DLD1 (cell line): ENCODE measurements around the gene HACE1.

ENCODE experiments used
- in situ Hi-C: cut with HindIII; loops from 2 replicates; pipeline ENCODE4 v1.10.0; 2017; ENCODE audit warnings: low sequenced_read_pairs

The HACE1 gene

DNA sequence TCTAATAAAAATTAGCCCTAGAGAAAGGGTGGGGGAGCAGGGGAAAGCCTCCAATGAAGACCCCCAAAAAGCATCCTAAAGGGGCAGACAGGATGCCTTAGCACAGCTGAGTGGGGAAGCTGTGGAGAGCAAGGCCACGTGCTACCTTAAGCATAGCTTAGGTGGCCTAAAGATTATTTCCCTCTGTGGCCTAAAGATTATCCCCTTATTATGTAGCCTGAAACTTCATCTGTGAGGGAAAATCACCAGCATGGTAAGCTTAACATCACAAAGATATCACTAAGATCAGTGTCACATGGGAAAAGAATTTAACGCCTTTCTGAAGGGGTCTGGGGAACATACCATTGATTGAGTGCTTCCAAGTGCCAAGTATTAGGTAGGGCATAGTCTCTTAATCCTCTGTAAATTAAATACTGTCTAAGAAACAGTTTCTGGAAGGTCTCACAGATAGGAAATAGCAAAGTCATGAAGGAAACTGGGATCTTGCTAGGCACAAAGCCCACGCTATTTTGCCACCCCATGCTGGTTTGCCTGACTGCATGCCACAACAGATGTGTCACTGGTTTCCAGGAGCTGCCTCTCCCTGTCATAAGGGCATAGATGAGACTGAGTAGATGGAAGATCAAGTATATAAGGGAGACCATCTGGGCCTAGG is 170.0 kb downstream of the HACE1 start:
- in situ Hi-C loops: no loop called here

DNA sequence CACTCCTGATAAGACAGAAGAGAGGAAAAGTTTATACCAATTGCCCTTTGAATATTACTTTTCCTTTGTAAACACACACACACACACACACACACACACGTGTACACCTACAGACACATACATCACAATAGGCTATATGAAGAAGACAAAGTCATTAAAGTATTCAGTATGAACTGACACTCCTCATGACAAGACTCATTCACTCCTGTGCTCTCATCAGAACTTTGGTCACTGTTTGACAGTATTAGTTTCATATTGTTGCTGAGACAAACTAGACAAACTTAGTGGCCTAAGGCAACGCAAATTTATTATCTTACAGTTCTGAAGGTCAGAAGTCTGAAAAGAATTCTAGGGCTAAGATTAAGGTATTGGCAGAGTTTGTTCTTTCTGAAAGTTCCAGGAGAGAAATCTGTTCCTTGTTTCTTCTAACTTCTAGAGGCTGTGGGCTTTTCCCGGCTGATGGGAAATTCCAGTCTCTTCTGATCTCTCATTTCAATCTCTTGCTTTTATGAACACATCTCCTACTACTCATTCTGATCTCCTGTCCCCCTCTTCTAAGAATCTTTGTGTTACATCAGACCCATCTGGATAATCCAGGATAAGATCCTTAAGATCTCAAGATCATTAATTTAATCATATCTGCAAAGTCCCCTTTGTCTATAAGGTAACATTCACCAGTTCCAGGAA is 171.3 kb downstream of the HACE1 start:
- in situ Hi-C loops: no loop called here

DNA sequence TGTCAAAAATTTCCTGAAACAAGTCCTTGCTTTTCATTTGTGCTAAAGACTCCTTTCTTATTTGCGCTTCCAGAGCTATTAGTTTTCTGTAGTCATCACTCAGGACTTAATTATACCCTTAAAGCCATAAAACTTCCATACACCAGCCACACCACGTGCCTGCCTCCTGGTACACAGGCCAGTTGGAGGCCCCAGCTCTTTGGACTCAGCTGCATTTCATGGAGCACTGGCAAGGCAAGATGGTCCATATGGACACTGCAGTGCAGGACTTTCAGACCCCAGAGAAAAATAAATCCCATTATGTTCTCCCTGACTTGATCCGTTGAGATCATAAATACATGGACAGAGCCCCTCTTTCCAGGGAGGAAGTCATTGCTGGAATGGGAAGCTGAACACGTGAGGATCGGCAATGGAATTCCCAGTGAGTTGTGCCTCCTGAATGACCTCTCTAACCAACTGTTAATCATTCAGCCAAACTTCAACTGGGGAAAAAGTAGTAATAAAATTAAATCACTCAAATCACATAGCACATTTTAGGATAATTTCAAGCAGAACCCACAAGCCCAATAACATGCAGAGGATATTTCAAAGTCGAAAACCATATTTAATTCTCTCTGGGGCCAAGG is 173.1 kb downstream of the HACE1 start:
- in situ Hi-C loops: no loop called here

DNA sequence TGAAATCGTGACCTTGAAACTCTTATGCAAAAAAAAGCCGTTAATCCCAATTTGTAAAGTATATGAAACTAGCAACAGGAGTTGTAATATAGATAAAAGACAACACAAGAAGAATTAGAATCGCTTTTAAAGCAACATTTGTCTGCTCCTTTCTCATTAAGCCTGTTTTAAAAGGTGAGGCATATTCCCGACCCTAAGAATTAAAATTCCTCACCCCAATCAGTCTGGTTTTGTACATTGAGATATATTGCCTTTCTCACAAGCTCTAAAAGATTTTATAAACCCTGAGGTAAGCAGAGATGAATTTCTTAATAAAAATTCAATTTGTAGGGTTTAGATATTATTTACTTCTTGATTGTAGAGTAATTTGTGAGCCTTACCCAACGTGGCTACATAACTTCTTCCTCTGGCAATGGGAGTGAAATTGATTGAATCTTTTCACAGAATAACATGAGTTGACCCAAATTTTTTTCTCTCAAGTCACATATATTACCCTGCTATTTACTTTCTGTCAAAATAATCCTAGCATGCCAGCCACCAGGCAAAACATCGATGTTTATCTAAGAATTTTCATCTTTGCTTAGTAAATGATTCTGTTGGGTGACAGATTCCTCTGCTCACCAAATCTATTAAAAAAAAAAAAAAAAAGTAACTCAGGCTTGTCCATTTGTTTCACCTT is 173.7 kb downstream of the HACE1 start:
- in situ Hi-C loops: no loop called here

DNA sequence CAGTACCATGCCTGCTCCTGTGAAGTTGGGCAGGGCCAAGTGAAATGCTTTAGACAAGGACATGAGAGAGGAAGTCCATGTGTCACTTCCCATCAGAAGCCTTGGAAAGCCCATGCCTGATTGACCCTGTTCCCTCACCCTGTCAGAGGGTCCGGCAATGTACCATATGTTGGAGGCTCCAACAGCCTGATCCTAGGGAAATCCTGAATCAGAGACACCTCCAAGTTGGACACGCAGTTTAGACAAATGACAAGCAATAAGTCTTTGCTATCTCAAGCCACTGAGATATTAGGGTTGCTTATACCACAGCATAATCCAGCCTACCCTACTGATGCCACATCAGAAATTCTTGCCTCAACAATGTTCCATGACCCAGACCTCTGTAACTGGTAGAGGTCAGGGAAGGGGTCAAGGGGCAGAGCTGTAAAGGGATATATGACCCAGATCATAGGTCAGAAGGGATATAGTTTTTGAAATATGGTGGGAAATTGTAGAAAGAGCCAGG is 174.8 kb downstream of the HACE1 start:
- in situ Hi-C loops: no loop called here

DNA sequence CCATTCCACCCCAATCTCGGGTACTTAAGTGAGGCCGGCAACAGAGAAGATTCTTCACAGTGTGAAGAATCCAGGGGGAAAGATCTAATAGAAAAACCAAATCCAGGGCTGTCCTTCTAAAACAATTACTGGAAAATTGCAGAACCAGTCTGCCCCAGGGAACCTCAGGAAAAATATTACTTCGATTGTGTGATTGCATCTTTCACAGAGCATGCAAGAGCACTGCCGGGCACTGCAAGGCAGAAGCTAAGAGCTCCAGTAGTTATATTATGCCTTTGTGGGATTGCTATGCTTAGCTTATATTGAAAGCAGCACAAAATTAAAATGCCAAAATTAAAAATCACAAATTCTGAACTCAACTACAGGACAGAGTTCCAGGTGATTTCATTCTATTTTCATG is 175.9 kb downstream of the HACE1 start:
- in situ Hi-C loops: no loop called here

DNA sequence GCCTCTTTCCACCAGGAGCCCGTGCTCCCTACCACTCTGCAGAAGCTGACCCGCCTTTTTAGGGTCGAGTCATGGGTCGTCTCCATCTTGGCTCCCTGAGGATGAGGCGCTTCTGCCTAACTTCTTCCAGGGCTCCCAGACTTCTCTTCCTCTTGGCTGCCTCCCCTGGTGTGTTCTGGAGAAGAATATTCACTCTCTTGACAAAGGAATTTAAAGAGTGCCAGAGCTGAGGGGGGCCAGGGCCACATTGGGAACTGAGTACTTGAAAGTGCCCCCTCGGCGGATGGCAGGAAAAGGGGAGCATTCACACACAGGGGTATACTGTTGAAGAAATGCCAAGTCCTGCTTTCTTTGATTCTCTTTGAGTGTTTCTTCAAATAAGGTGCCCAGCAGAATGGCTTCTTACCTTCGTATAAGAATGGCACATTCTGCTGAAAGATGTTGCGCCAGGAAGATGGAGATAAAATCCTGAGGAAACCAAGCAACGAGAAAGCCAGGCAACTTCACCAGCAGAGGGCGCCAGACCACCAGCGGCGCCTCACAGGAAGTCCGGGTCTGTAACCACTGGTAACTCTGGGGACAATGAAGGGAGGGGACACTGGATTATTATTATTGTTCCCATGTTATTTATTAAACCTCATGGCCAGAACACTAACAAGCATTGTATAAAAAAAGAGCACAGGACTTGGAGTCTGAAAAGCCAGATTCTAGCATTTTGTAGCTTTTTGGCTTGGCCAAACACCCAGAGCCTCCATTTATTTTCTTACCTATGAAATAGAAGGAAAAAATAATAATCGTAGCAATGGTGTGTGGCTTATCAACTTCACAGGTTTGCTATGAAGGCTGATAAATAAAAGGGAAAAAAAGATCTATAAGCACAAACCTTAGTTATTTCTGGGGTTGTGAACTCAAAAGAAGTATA is 176.7 kb downstream of the HACE1 start:
- in situ Hi-C loops: no loop called here

DNA sequence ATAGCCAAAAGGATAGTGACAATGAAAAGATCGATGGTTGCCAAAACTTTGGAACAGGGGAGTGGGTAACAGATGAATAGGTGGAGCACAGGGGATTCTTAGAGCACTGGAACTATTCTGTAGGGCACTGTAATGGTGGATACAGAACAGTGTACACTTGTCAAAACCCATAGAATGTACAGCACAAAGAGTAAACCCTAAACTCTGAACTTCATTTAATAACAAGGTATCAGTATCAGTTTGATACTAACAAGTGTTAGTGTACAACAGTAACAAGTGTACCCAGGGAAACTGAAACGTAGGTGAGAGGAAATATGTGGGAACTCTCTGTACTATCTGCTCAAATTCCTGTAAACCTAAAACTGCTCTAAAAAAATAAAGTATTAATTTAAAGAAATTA is 179.2 kb downstream of the HACE1 start:
- in situ Hi-C loops: no loop called here

DNA sequence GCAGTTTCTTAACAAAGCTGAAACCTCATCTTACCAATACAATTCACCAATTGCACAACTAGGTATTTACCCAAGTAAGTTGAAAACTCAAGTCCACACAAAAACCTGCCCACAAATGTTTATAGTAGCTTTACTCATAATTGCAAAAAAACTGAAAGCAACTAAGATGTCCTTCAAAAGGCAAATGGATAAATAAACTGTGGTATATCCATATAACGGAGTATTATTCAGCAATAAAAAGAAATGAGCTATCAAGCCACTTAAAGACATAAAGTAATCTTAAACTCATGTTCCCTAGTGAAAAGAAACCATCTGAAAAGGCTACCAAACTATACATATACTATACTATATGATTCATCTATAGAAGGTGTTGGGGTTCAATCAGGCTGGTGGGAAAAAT is 179.7 kb downstream of the HACE1 start:
- in situ Hi-C loops: no loop called here
